Keratinocyte (primary cell): ENCODE data around the gene MYH9. TPM values are rescaled to one million over a fixed set of nuclear protein-coding genes. Genes with fewer than 3 reads are reported as not detected.

ENCODE experiments used
- DNase-seq: peaks from one replicate; pipeline ENCODE4 v3.0.0-alpha.2; 2011; ENCODE audit warnings: low read depth, missing footprints, low spot score
- FAIRE-seq: peaks from 2 replicates; lab custom pipeline; 2011; peaks lifted over from hg19 to GRCh38; lab: Jason Lieb, UNC
- H2AFZ ChIP-seq: 2 replicates; pipeline ENCODE4 v1.6.0; 2012; ENCODE audit warnings: low read length, control low read depth, inconsistent platforms; ENCODE audit not compliant: control insufficient read depth
- H3K27ac ChIP-seq: 2 replicates; pipeline ENCODE4 v1.5.1; 2011; ENCODE audit warnings: low read length; ENCODE audit not compliant: control insufficient read depth, insufficient read depth
- H3K27me3 ChIP-seq: 3 replicates; pipeline ENCODE4 v1.6.0; 2011; ENCODE audit warnings: low read length; ENCODE audit not compliant: control insufficient read depth, insufficient read depth; ENCODE audit errors: extremely low read depth
- H3K36me3 ChIP-seq, 2 experiments: 2 replicates in 1 of 2; 3 replicates in 1 of 2; pipeline ENCODE4 v1.5.1; 2011; ENCODE audit warnings: low read length in 2 of 2, mild to moderate bottlenecking in 1 of 2; ENCODE audit not compliant: control insufficient read depth in 2 of 2, insufficient read depth in 2 of 2; ENCODE audit errors: extremely low read depth in 1 of 2
- H3K4me1 ChIP-seq: 3 replicates; pipeline ENCODE4 v1.5.1; 2011; ENCODE audit warnings: low read length; ENCODE audit not compliant: control insufficient read depth, insufficient read depth; ENCODE audit errors: extremely low read depth
- H3K4me2 ChIP-seq: 3 replicates; pipeline ENCODE4 v1.6.0; 2011; ENCODE audit warnings: low read depth, low read length; ENCODE audit not compliant: control insufficient read depth, insufficient read depth; ENCODE audit errors: extremely low read depth
- H3K4me3 ChIP-seq, 3 experiments: fragments of 200-600 bp in 1 of 3; sonication (generic) in 1 of 3; 2 replicates in 2 of 3; 3 replicates in 1 of 3; pipeline ENCODE4 v1.5.1; 2011 to 2016; ENCODE audit warnings: low read length in 3 of 3, mild to moderate bottlenecking in 3 of 3, control low read depth in 2 of 3, inconsistent platforms in 1 of 3, low read depth in 1 of 3, mixed read lengths in 1 of 3, mixed run types in 1 of 3, moderate library complexity in 1 of 3; ENCODE audit not compliant: control insufficient read depth in 2 of 3, insufficient read depth in 2 of 3; ENCODE audit errors: extremely low read depth in 1 of 3
- H3K79me2 ChIP-seq: 2 replicates; pipeline ENCODE4 v1.6.0; 2012; ENCODE audit warnings: low read length; ENCODE audit not compliant: control insufficient read depth, insufficient read depth
- H3K9ac ChIP-seq: 3 replicates; pipeline ENCODE4 v1.6.0; 2011; ENCODE audit warnings: low read length; ENCODE audit not compliant: control insufficient read depth, insufficient read depth; ENCODE audit errors: extremely low read depth
- H3K9me1 ChIP-seq: 3 replicates; pipeline ENCODE4 v1.6.0; 2011; ENCODE audit warnings: low read length; ENCODE audit not compliant: control insufficient read depth, insufficient read depth; ENCODE audit errors: extremely low read depth
- H3K9me3 ChIP-seq: 2 replicates; pipeline ENCODE4 v1.5.1; 2012; ENCODE audit warnings: low read depth, low read length; ENCODE audit not compliant: control insufficient read depth
- H4K20me1 ChIP-seq: 3 replicates; pipeline ENCODE4 v1.6.0; 2011; ENCODE audit warnings: low read length; ENCODE audit not compliant: control insufficient read depth, insufficient read depth; ENCODE audit errors: extremely low read depth
- EZH2 ChIP-seq: IDR thresholded peaks from one replicate; pipeline ENCODE4 v1.6.1; 2012; ENCODE audit warnings: inconsistent platforms, mild to moderate bottlenecking, low read length, moderate library complexity
- dilution Hi-C: fragments of 300-500 bp; cut with MboI; formaldehyde crosslinking; loops from one replicate; pipeline ENCODE4 v1.7.0; 2020; ENCODE audit warnings: low sequenced_read_pairs; ENCODE audit not compliant: extremely low pct_ligation_motif_present
- polyA plus RNA-seq, 5 experiments: library from polyadenylated mRNA; depleted of rRNA in 3 of 5; stranded (reverse) in 3 of 5; stranded (forward) in 1 of 5; unstranded in 1 of 5; fragments of >200 nt; gene quantifications; 1 replicate in 1 of 5; 2 replicates in 3 of 5; 3 replicates in 1 of 5; pipeline versions ENCODE4 v1.2.1 to v1.2.3, GENCODE V29; 2011 to 2012; ENCODE audit warnings: missing spikeins in 2 of 5, low read depth in 1 of 5, low replicate concordance in 1 of 5
- TF ChIP-seq, protein P1 (sequence below), 3 experiments: IDR thresholded peaks in 1 of 3; conservative IDR thresholded peaks in 1 of 3; optimal IDR thresholded peaks in 1 of 3; 2 replicates in 2 of 3; 3 replicates in 1 of 3; pipeline versions ENCODE3 to v1.5.1; 2011; ENCODE audit warnings: low read length in 3 of 3, mild to moderate bottlenecking in 3 of 3, moderate library complexity in 2 of 3, control low read depth in 1 of 3, inconsistent platforms in 1 of 3; ENCODE audit not compliant: insufficient read depth in 2 of 3; ENCODE audit errors: extremely low read depth in 1 of 3

Gene MYH9
- polyA plus RNA-seq, 1 donor (not counting 4 experiments of a cell fraction or from before 2014, with no cell fraction given), result 351 TPM

DNA sequence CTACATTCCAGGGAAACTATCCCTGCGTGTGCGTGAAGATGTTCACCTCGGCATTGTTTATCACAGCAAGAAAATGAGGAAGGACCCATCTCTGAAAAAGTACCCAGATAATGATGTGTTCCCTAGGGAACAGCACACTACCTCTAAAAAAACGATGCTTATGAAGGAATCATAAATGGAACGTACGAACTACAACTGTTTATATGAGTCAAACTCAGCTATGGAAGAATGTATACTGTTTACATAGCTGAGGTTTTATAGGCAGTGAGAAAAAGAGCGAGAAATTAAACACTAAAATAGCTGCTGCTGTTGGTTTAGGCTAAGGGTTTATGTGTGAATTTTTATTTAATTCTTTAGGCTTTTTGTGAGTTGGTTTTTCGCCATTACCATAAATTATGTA, 85.9 kb downstream of the MYH9 start:
- FAIRE-seq (peak; percentile 58), DNase-seq (no peak)
- no peak overlapping the region for H2AFZ ChIP-seq
- H3K79me2 ChIP-seq, result peaks cover 91% of the 10 kb centered on the region
- H3K9me3 ChIP-seq, result no peaks in the 10 kb centered on the region
- no peaks in the 10 kb centered on the region for H3K9me1 ChIP-seq
- H4K20me1 ChIP-seq, result peaks cover 43% of the 10 kb centered on the region
- dilution Hi-C loops, result no loop called here
- no peak overlapping the region for H3K4me2 ChIP-seq
- H3K36me3 ChIP-seq, result peaks cover 84 to 90% of the 10 kb centered on the region in 2 experiments
- H3K27me3 ChIP-seq, result no peaks in the 10 kb centered on the region
- TF ChIP-seq, protein P1, sequence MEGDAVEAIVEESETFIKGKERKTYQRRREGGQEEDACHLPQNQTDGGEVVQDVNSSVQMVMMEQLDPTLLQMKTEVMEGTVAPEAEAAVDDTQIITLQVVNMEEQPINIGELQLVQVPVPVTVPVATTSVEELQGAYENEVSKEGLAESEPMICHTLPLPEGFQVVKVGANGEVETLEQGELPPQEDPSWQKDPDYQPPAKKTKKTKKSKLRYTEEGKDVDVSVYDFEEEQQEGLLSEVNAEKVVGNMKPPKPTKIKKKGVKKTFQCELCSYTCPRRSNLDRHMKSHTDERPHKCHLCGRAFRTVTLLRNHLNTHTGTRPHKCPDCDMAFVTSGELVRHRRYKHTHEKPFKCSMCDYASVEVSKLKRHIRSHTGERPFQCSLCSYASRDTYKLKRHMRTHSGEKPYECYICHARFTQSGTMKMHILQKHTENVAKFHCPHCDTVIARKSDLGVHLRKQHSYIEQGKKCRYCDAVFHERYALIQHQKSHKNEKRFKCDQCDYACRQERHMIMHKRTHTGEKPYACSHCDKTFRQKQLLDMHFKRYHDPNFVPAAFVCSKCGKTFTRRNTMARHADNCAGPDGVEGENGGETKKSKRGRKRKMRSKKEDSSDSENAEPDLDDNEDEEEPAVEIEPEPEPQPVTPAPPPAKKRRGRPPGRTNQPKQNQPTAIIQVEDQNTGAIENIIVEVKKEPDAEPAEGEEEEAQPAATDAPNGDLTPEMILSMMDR (optimal IDR thresholded peaks at IDR 0.05 in 1 of 3, IDR thresholded peaks at IDR 0.05 in 1 of 3, conservative IDR thresholded peaks at IDR 0.05 in 1 of 3; ENCODE audit: extremely low read depth in 1 of 3, insufficient read depth in 2 of 3, low read length in 3 of 3), result no peak
- TF ChIP-seq EZH2, result no peak
- H3K9ac ChIP-seq, result no peak overlapping the region
- H3K27ac ChIP-seq, result no peak overlapping the region
- no peak overlapping the region for H3K4me3 ChIP-seq
- no peaks in the 10 kb centered on the region for H3K4me1 ChIP-seq

DNA sequence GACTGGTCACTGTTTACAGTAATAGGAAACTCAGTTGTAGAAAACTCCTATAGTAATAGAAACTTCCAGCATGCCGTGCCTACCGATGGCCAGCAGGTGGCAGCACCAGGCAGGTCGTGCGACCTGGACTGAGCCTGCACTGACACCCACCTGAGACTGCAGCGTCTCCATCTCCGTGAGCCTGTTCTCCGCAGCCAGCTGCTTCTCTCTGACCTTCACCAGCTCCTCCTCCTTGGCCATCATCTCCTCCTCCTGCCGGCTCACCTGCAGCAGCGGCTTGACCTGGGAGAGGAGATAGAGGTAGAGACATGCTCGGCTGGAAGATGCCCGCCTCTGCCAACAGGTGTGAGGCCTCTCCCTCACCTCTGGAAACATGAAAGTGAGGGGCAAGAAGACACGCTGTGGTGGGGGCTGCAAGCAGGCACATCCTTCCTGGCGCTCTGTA, 86.4 kb downstream of the MYH9 start:
- Histone ChIP-seq H3K4me2 (no peak overlapping the region), H3K36me3 (peaks cover 84 to 87% of the 10 kb centered on the region in 2 experiments), H3K9me1 (no peaks in the 10 kb centered on the region), H3K27me3 (no peaks in the 10 kb centered on the region), H3K27ac (no peak overlapping the region), H2AFZ (no peak overlapping the region), H3K9me3 (no peaks in the 10 kb centered on the region), H4K20me1 (peaks cover 47% of the 10 kb centered on the region), H3K79me2 (peaks cover 86% of the 10 kb centered on the region), H3K4me3 (no peak overlapping the region), H3K9ac (no peak overlapping the region), H3K4me1 (no peaks in the 10 kb centered on the region)
- FAIRE-seq, result peak; percentile 86
- dilution Hi-C loops, result no loop called here
- DNase-seq, result no peak
- TF ChIP-seq EZH2, result no peak
- TF ChIP-seq, protein P1 (optimal IDR thresholded peaks at IDR 0.05 in 1 of 3, IDR thresholded peaks at IDR 0.05 in 1 of 3, conservative IDR thresholded peaks at IDR 0.05 in 1 of 3; ENCODE audit: extremely low read depth in 1 of 3, insufficient read depth in 2 of 3, low read length in 3 of 3), result peak; percentile 87 to 96 (median 94)
